Esophagus muscularis mucosa (tissue), 4 donors: ENCODE results near the gene ATXN10. TPM values are rescaled to one million over a fixed set of nuclear protein-coding genes. Genes with fewer than 3 reads are reported as not detected.

Source experiments
- DNase-seq: peaks from one replicate; pipeline ENCODE4 v3.0.0-alpha.2; 2017; ENCODE audit errors: extremely low spot score
- H3K27ac ChIP-seq, 4 donors: fragments of 200-600 bp; sonication (generic); replicated peaks in 1 of 4; 1 replicate in 3 of 4; 2 replicates in 1 of 4; pipeline ENCODE4 v1.5.1; 2016 to 2019; ENCODE audit warnings: mild to moderate bottlenecking in 1 of 4
- H3K27me3 ChIP-seq, 4 donors: fragments of 200-600 bp; sonication (generic); one replicate each; pipeline versions ENCODE4 v1.5.1 to v1.6.0; 2016 to 2019
- H3K36me3 ChIP-seq, 4 donors: fragments of 200-600 bp; sonication (generic); one replicate each; pipeline ENCODE4 v1.5.1; 2016 to 2019
- H3K4me1 ChIP-seq, 4 donors: fragments of 200-600 bp; sonication (generic); one replicate each; pipeline ENCODE4 v1.5.1; 2016 to 2019
- H3K4me3 ChIP-seq, 4 donors: fragments of 200-600 bp; sonication (generic); 1 replicate in 2 of 4; 2 replicates in 2 of 4; pipeline ENCODE4 v1.5.1; 2016 to 2019; ENCODE audit warnings: mild to moderate bottlenecking in 4 of 4, moderate library complexity in 1 of 4
- H3K9me3 ChIP-seq, 4 donors: fragments of 200-600 bp; sonication (generic); 1 replicate in 3 of 4; 2 replicates in 1 of 4; pipeline ENCODE4 v1.5.1; 2016 to 2019
- CTCF ChIP-seq, 3 experiments: fragments of 200-600 bp in 2 of 3; fragments of 450-650 bp in 1 of 3; sonication (generic) in 2 of 3; IDR thresholded peaks; one replicate each; pipeline ENCODE4 v1.5.1; 2017 to 2019; ENCODE audit warnings: antibody characterized with exemption in 3 of 3, mild to moderate bottlenecking in 2 of 3, moderate library complexity in 1 of 3
- EP300 ChIP-seq: sonication (generic); formaldehyde crosslinking; IDR thresholded peaks from one replicate; pipeline ENCODE4 v1.6.1; 2017; ENCODE audit warnings: antibody characterized with exemption
- POLR2A ChIP-seq: fragments of 450-650 bp; IDR thresholded peaks from one replicate; pipeline ENCODE4 v1.6.1; 2017; ENCODE audit warnings: antibody characterized with exemption, moderate library complexity, mild to moderate bottlenecking, low read depth
- POLR2AphosphoS5 ChIP-seq, 2 donors: sonication (generic); formaldehyde crosslinking; IDR thresholded peaks; one replicate each; pipeline ENCODE4 v1.6.1; 2017; ENCODE audit warnings: antibody characterized with exemption in 2 of 2
- WGBS: methylation state at CpG from one replicate; pipeline ENCODE4 v1.1.5; 2018; 5-methylcytosine and 5-hydroxymethylcytosine counted together
- intact Hi-C: fragments of 100-400 bp; cut with DNase I; formaldehyde crosslinking; loops from one replicate; pipeline ENCODE4 v1.15.1; 2023
- total RNA-seq, 4 donors: library from RNA; depleted of rRNA; stranded (reverse); fragments of >200 nt; gene quantifications; one replicate each; pipeline versions ENCODE4 v1.1.0 to v1.2.1, GENCODE V29; 2016

Gene ATXN10
- total RNA-seq, 4 donors from 2014 or later: 67.5 to 126 (median 91.2) TPM

- peaks cover 0 to 90% (median 14%) of the 10 kb centered on the region in 4 donors for H3K27me3 ChIP-seq
- intact Hi-C loops: no loop called here
These were observed 214.3 kb downstream of the ATXN10 start for GRCh38 chr22:45885941-45886395.

GRCh38 chr22:45886540-45886939, 214.9 kb downstream of the ATXN10 start:
- DNase-seq: no peak
- Histone ChIP-seq H3K4me1 (peaks cover 4 to 9% (median 8%) of the 10 kb centered on the region in 4 donors), H3K36me3 (no peaks in the 10 kb centered on the region), H3K27me3 (peaks cover 0 to 90% (median 12%) of the 10 kb centered on the region in 4 donors), H3K27ac (no peak overlapping the region), H3K9me3 (no peaks in the 10 kb centered on the region), H3K4me3 (no peak overlapping the region)
- TF ChIP-seq POLR2A (no peak), POLR2AphosphoS5 (IDR thresholded peaks at IDR 0.05) (no peak), CTCF (IDR thresholded peaks at IDR 0.05) (no peak), EP300 (no peak)
- WGBS: 91% methylated on average over 7 of the region's 7 CpGs
- intact Hi-C loops: no loop called here

More at GRCh38 chr22:45885941-45886395, 214.3 kb downstream of the ATXN10 start:
- WGBS: 91% methylated on average over 7 of the region's 21 CpGs
- DNase-seq: no peak
- no peak overlapping the region for H3K27ac ChIP-seq
- no peak overlapping the region for H3K4me3 ChIP-seq
- peaks cover 4 to 15% (median 11%) of the 10 kb centered on the region in 4 donors for H3K4me1 ChIP-seq
- H3K9me3 ChIP-seq: no peaks in the 10 kb centered on the region
- H3K36me3 ChIP-seq: no peaks in the 10 kb centered on the region
- TF ChIP-seq POLR2A (no peak), EP300 (no peak)

GRCh38 chr22:45887202-45888131, 215.8 kb downstream of the ATXN10 start:
- intact Hi-C loops: no loop called here
- DNase-seq: no peak
- WGBS: 88% methylated on average over 21 of the region's 22 CpGs

GRCh38 chr22:45888221-45889092, 216.8 kb downstream of the ATXN10 start:
- H3K4me1 ChIP-seq: peaks cover 4 to 9% (median 8%) of the 10 kb centered on the region in 4 donors
- TF ChIP-seq POLR2A (no peak), CTCF (IDR thresholded peaks at IDR 0.05) (no peak), POLR2AphosphoS5 (IDR thresholded peaks at IDR 0.05) (no peak), EP300 (no peak)
- H3K9me3 ChIP-seq: no peaks in the 10 kb centered on the region
- 90% methylated on average over 27 of the region's 27 CpGs for WGBS
- no peak for DNase-seq
- no peaks in the 10 kb centered on the region for H3K36me3 ChIP-seq
- H3K27me3 ChIP-seq: peaks cover 0 to 90% (median 19%) of the 10 kb centered on the region in 4 donors
- intact Hi-C loops: no loop called here
- H3K27ac ChIP-seq: no peak overlapping the region
- no peak overlapping the region for H3K4me3 ChIP-seq

More at GRCh38 chr22:45887202-45888131, 215.8 kb downstream of the ATXN10 start:
- TF ChIP-seq POLR2AphosphoS5 (IDR thresholded peaks at IDR 0.05) (no peak), POLR2A (no peak), CTCF (IDR thresholded peaks at IDR 0.05) (no peak), EP300 (no peak)
- Histone ChIP-seq H3K36me3 (no peaks in the 10 kb centered on the region), H3K4me3 (no peak overlapping the region), H3K4me1 (peaks cover 4 to 9% (median 8%) of the 10 kb centered on the region in 4 donors), H3K27me3 (peaks cover 0 to 90% (median 17%) of the 10 kb centered on the region in 4 donors), H3K27ac (no peak overlapping the region), H3K9me3 (no peaks in the 10 kb centered on the region)
